Lower lobe of right lung (tissue), 2 donors: ENCODE data around the gene PHTF1. TPM values are rescaled to one million over a fixed set of nuclear protein-coding genes. Genes with fewer than 3 reads are reported as not detected.
A peak's percentile ranks its signal among the peaks of the same experiment; 100 is the strongest.

Experiments
- ATAC-seq, 2 donors: fragments of 200-7000 bp; cut with Tn5 transposase; one replicate each; pipeline ENCODE4 v1.9.1; 2020 to 2022; ENCODE audit warnings: mild to moderate bottlenecking in 2 of 2, moderate library complexity in 2 of 2
- DNase-seq: peaks from one replicate; pipeline ENCODE4 v3.0.0-alpha.2; 2020
- H3K27ac ChIP-seq: fragments of 200-600 bp; one replicate; pipeline ENCODE4 v1.8.0; 2022
- H3K27me3 ChIP-seq: fragments of 200-600 bp; one replicate; pipeline ENCODE4 v1.8.0; 2022; ENCODE audit warnings: low read depth
- H3K36me3 ChIP-seq: fragments of 200-600 bp; one replicate; pipeline ENCODE4 v1.8.0; 2022; ENCODE audit warnings: mild to moderate bottlenecking
- H3K4me1 ChIP-seq: fragments of 200-600 bp; one replicate; pipeline ENCODE4 v1.8.0; 2022
- H3K4me3 ChIP-seq: fragments of 200-600 bp; one replicate; pipeline ENCODE4 v1.8.0; 2022; ENCODE audit warnings: mild to moderate bottlenecking
- H3K9me3 ChIP-seq: fragments of 200-600 bp; one replicate; pipeline ENCODE4 v1.8.0; 2022
- CTCF ChIP-seq: fragments of 200-600 bp; IDR thresholded peaks from one replicate; pipeline ENCODE4 v1.8.0; 2022; ENCODE audit warnings: antibody characterized with exemption, mild to moderate bottlenecking
- intact Hi-C: fragments of 100-400 bp; cut with DNase I; formaldehyde crosslinking; loops from one replicate; pipeline ENCODE4 v1.11.0; 2022
- total RNA-seq: library from RNA; stranded (reverse); fragmentation: NEBNext Ultra II Directional; extraction: Animal tissue kit (Norgen Biotek cat#: 25700); gene quantifications from one replicate; pipeline ENCODE4 v1.2.1, GENCODE V29; 2021
- donor health status: DM: no; HTN: yes; CAD: no; lungs with severe emphysema.

PHTF1 gene
- total RNA-seq, 1 donor from 2014 or later = 18.3 TPM

GRCh38 chr1:113783254-113784103 is 24.2 kb upstream of the PHTF1 start:
- no peak for DNase-seq
- no peaks in the 10 kb centered on the region for H3K9me3 ChIP-seq
- H3K27ac ChIP-seq = peak overlapping the region; percentile 50
- peaks cover 67% of the 10 kb centered on the region for H3K4me1 ChIP-seq
- ATAC-seq = peak; percentile 86 to 92
- TF ChIP-seq CTCF = no peak
- no peaks in the 10 kb centered on the region for H3K27me3 ChIP-seq
- H3K36me3 ChIP-seq = no peaks in the 10 kb centered on the region
- H3K4me3 ChIP-seq = no peak overlapping the region
- intact Hi-C loops = no loop called here

GRCh38 chr1:113782406-113782805 is 23.1 kb upstream of the PHTF1 start:
- peak overlapping the region; percentile 50 for H3K27ac ChIP-seq
- ATAC-seq (no peak), DNase-seq (no peak)
- intact Hi-C loops = no loop called here
- peaks cover 3% of the 10 kb centered on the region for H3K36me3 ChIP-seq
- H3K4me3 ChIP-seq = no peak overlapping the region
- no peaks in the 10 kb centered on the region for H3K27me3 ChIP-seq
- TF ChIP-seq CTCF = no peak
- H3K4me1 ChIP-seq = peaks cover 62% of the 10 kb centered on the region
- H3K9me3 ChIP-seq = no peaks in the 10 kb centered on the region

- intact Hi-C loops = no loop called here
- ATAC-seq (no peak), DNase-seq (no peak)
- H3K4me3 ChIP-seq = no peak overlapping the region
- H3K36me3 ChIP-seq = peaks cover 21% of the 10 kb centered on the region
- H3K4me1 ChIP-seq = peaks cover 62% of the 10 kb centered on the region
- no peak for TF ChIP-seq CTCF
- no peaks in the 10 kb centered on the region for H3K9me3 ChIP-seq
- H3K27me3 ChIP-seq = no peaks in the 10 kb centered on the region
- no peak overlapping the region for H3K27ac ChIP-seq
Observed at GRCh38 chr1:113780374-113781146, 21.3 kb upstream of the PHTF1 start.

GRCh38 chr1:113779542-113779941 is 20.3 kb upstream of the PHTF1 start:
- intact Hi-C loops = no loop called here
- no peak for ATAC-seq
- peaks cover 31% of the 10 kb centered on the region for H3K36me3 ChIP-seq
- H3K9me3 ChIP-seq = no peaks in the 10 kb centered on the region
- no peak for TF ChIP-seq CTCF
- no peaks in the 10 kb centered on the region for H3K27me3 ChIP-seq
- no peak overlapping the region for H3K27ac ChIP-seq
- no peak for DNase-seq
- peaks cover 55% of the 10 kb centered on the region for H3K4me1 ChIP-seq
- no peak overlapping the region for H3K4me3 ChIP-seq

GRCh38 chr1:113777561-113777960 is 18.3 kb upstream of the PHTF1 start:
- DNase-seq (no peak), ATAC-seq (no peak)
- no peak overlapping the region for H3K4me3 ChIP-seq
- no peak for TF ChIP-seq CTCF
- intact Hi-C loops = no loop called here
- H3K9me3 ChIP-seq = no peaks in the 10 kb centered on the region
- no peak overlapping the region for H3K27ac ChIP-seq
- no peaks in the 10 kb centered on the region for H3K27me3 ChIP-seq
- peaks cover 35% of the 10 kb centered on the region for H3K4me1 ChIP-seq
- H3K36me3 ChIP-seq = peaks cover 47% of the 10 kb centered on the region
